GM12873 (cell line): ENCODE data around the gene ZBTB7A.

Experiments used
- CTCF ChIP-seq: IDR thresholded peaks from 2 replicates; pipeline ENCODE4 v1.5.1; 2012; ENCODE audit warnings: low read depth, mild to moderate bottlenecking, moderate library complexity, low read length, control low read depth; ENCODE audit not compliant: insufficient read depth; ENCODE audit errors: missing control alignments

The ZBTB7A gene

GRCh38 chr19:4013886-4014540 lies 52.7 kb downstream of the ZBTB7A start:
- no peak for TF ChIP-seq CTCF

DNA sequence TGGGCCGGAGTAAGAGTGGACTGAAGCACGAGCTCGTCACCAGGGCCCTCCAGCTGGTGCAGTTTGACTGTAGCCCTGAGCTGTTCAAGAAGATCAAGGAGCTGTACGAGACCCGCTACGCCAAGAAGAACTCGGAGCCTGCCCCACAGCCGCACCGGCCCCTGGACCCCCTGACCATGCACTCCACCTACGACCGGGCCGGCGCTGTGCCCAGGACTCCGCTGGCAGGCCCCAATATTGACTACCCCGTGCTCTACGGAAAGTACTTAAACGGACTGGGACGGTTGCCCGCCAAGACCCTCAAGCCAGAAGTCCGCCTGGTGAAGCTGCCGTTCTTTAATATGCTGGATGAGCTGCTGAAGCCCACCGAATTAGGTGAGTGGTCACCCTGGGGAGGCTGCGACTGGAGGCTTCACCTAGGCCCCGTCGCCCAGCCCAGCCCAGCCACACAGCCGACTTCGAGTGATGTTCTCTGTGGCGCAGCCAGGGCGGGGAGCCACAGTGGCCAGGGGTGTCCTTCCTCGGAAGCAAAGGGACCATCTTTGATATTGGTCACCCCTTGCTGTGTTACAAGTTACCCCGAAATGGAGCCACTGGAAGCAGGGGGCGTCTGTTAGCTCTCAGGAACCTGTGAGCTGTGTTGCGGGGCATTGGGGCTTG lies 53.6 kb downstream of the ZBTB7A start:
- no peak for TF ChIP-seq CTCF

- no peak for TF ChIP-seq CTCF
Observed at GRCh38 chr19:4012092-4012974, 54.4 kb downstream of the ZBTB7A start.

DNA sequence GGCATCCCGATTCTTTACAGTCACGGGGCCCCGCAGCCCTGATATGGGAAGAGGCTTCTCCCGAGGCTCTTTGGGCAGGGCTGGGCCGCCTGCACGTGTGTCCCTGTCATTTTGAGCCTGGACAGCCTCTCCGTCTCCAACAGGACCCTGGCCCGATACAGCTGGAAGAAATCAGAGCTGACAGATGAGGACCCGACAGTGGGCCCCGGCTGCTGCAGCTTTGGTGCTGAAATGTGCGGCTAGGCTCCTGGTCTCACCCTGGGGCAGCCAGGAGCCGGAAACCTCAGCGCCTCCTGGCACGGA lies 55.9 kb downstream of the ZBTB7A start:
- TF ChIP-seq CTCF, result no peak

DNA sequence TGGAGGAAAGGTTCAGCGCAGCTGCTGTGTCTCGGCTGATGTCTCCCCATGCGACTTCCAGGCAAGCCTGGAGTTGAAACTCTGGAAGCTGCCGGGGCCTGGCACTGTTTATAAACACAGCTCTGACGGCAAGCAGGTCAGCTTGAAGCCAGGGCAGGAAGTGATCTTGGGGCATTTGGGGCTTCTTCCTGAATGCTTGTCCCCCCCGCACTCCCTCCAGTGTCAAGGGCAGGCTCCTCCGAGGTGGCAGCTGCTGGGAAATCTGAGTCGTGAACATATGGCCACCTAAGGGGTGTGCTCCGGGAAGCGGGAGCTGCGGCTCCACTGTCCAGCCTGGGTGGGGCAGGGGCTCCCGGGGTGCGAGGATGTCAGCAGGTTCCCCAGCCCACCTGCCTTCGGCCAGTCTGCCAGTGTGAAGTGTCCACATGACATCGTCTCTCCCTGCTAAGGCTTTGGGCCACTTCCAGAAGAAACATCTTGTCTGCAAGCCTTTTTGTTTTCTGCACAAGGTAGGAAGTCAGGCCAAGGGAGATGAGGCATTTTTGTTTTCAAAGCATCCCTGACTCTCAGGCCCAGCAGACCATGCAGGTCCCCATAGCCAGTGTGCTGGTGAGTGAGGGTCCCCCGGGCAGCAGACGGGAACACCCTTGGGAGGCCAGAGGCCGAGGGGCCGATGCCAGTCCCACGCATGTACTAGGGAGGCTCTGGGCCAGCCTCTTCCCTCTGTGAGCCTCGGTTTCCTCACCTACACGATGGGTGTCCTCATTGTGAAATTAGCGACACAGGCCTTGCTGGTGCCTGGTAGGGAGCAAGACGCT lies 56.5 kb downstream of the ZBTB7A start:
- no peak for TF ChIP-seq CTCF

DNA sequence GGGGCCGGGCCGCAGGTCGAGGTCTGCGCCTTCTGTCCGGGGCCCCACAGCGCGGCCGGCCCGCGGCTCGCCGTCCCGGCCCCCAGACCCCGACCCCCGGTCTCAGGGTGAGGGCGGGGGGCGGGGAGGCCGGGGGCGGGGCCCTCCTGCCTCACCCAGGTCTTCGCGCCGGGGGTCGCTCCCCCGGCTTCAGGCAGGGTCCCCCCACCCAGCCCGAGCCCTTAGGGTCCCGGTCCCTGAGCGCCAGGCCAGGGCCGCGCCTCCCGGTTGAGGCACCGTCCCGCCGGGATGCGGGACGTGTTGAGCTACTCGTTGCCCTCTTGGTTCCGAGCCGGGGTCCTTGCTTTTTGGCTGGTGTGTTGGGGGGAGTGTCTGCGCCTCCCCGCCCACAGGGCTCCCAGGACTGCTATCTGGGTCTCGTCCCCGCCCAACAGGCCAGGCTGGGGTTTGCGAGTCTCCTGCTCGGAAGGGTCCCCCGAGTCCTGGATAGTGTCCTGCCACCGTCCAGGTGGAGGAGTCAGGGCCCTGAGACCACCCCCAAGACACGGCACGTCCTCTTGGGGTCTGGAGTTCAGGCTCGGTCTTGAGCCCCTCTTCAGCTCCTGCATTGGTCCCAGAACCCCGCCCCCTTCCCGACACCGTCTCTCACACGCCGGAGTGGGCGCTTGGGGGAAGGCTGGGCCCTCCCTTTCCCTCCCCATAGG lies 58.7 kb downstream of the ZBTB7A start:
- no peak for TF ChIP-seq CTCF
